ENCODE data around the gene TC2N. TPM values are rescaled to one million over a fixed set of nuclear protein-coding genes. Genes with fewer than 3 reads are reported as not detected.
A peak's percentile ranks its signal among the peaks of the same experiment; 100 is the strongest.

TC2N gene
- total and polyA plus RNA-seq, 2 of the 4 experiments (the other 2 are of a cell fraction) = 0.03 to 0.18 TPM

DNA sequence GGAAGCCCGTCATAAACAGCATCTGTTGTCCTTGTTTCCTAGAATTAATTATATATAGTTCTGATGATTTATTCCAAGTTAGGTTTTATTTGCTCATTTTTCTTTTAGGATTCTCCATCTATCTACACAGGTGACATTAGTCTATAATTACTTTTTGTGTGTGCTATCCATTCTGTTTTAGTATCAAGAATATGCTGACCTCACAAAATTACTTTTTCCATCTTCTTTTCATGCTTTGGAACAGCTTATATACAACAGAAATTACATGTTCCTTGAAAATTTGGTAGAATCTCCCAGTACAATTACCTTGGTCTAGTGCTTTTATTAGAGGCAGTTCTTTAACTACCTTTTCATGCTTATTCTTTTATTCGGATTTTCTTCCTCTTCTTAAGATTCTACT is 81.1 kb downstream of the TC2N start:
- no peak overlapping the region for H3K9ac ChIP-seq (ENCODE audit: low read depth, low read length)
- no peak overlapping the region for H2BK5ac ChIP-seq (ENCODE audit: low read depth, low read length, poor library complexity, severe bottlenecking)
- H3K79me1 ChIP-seq (ENCODE audit: low read depth in 1 of 2, low read length in 2 of 2) = no peaks in the 10 kb centered on the region
- WGBS, 2 experiments (ENCODE audit: extremely low coverage in 2 of 2, insufficient read length in 1 of 2) = no CpG with 5 or more reads among the region's 2 CpGs
- H3K27me3 ChIP-seq (ENCODE audit: control insufficient read depth, insufficient read depth, low read length) = no peaks in the 10 kb centered on the region
- peak; percentile 86 for TF ChIP-seq MAFK (IDR thresholded peaks at IDR 0.05; ENCODE audit: low read depth, low read length)
- TF ChIP-seq, protein P1, sequence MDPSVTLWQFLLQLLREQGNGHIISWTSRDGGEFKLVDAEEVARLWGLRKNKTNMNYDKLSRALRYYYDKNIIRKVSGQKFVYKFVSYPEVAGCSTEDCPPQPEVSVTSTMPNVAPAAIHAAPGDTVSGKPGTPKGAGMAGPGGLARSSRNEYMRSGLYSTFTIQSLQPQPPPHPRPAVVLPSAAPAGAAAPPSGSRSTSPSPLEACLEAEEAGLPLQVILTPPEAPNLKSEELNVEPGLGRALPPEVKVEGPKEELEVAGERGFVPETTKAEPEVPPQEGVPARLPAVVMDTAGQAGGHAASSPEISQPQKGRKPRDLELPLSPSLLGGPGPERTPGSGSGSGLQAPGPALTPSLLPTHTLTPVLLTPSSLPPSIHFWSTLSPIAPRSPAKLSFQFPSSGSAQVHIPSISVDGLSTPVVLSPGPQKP (IDR thresholded peaks at IDR 0.05; ENCODE audit: borderline replicate concordance, low read depth, low read length) = no peak
- H2BK20ac ChIP-seq (ENCODE audit: low read depth, low read length) = no peak overlapping the region
- intact Hi-C loops (cut with micrococcal nuclease) (no loop called here), dilution Hi-C loops (cut with HindIII; ENCODE audit: low sequenced_read_pairs, unreplicated experiment) (no loop called here), in situ Hi-C loops (cut with MboI; ENCODE audit: low sequenced_read_pairs) (no loop called here)
- DNase-seq (no peak), ATAC-seq (ENCODE audit: low read depth) (no peak)
- no peak overlapping the region for H3K23ac ChIP-seq (ENCODE audit: low read depth, low read length)
- no peak overlapping the region for H3K4me3 ChIP-seq (ENCODE audit: insufficient read depth, low read depth, low read length)
- no peak overlapping the region for H3K18ac ChIP-seq (ENCODE audit: low read depth, low read length)
- H3K4ac ChIP-seq (ENCODE audit: low read depth, low read length) = no peak overlapping the region
- H4K20me1 ChIP-seq (ENCODE audit: insufficient read depth, low read length) = no peaks in the 10 kb centered on the region
- CTCF ChIA-PET = interaction anchor here (1.1 kb wide), 1 partner anchor 16 kb away, joined by 3 read pairs; no protein-coding TSS in a partner anchor
- no peak overlapping the region for H3K56ac ChIP-seq (ENCODE audit: extremely low read depth, insufficient read depth, low read length)
- H3K9me3 ChIP-seq (ENCODE audit: control insufficient read depth, insufficient read depth, low read length) = no peaks in the 10 kb centered on the region
- POLR2A ChIA-PET (ENCODE audit: unreplicated experiment) = no interaction called here
- no peaks in the 10 kb centered on the region for H3K36me3 ChIP-seq (ENCODE audit: control insufficient read depth, insufficient read depth, low read length)
- no peak overlapping the region for H2AK9ac ChIP-seq (replicated peaks; ENCODE audit: low read depth, low read length, poor library complexity)
- H2BK15ac ChIP-seq (ENCODE audit: low read depth, low read length) = no peak overlapping the region
- no peak overlapping the region for H4K91ac ChIP-seq (ENCODE audit: insufficient read depth, low read depth, low read length)
- H2AK5ac ChIP-seq (ENCODE audit: low read depth, low read length) = no peak overlapping the region
- H4K8ac ChIP-seq (ENCODE audit: low read depth in 2 of 2, low read length in 2 of 2) = no peak overlapping the region
- H2AFZ ChIP-seq (replicated peaks; ENCODE audit: low read length, poor library complexity) = no peak overlapping the region
- no peak overlapping the region for H3K27ac ChIP-seq (ENCODE audit: insufficient read depth, low read length)
- BruUV-seq (replicated peaks) = no TSS peak
- no peak overlapping the region for H4K5ac ChIP-seq (ENCODE audit: low read depth, low read length)
- no peaks in the 10 kb centered on the region for H3K9me1 ChIP-seq (ENCODE audit: insufficient read depth, low read length)
- H3K4me1 ChIP-seq (ENCODE audit: control insufficient read depth, insufficient read depth, low read length) = no peaks in the 10 kb centered on the region
- H2BK120ac ChIP-seq (ENCODE audit: low read depth, low read length) = no peak overlapping the region
- H3K14ac ChIP-seq (replicated peaks; ENCODE audit: low read depth, low read length) = no peak overlapping the region
- H3K4me2 ChIP-seq (ENCODE audit: low read depth, low read length) = no peak overlapping the region
